H9 (cell line): Measurements from ENCODE around the gene PDCD7. TPM values are rescaled to one million over a fixed set of nuclear protein-coding genes. Genes with fewer than 3 reads are reported as not detected.
A peak's percentile ranks its signal among the peaks of the same experiment; 100 is the strongest.

Source experiments
- DNase-seq: peaks from one replicate; pipeline ENCODE4 v3.0.0-alpha.2; 2017
- H2AFZ ChIP-seq: one replicate; pipeline ENCODE4 v1.6.1; 2013; ENCODE audit warnings: mild to moderate bottlenecking, low read length, control low read depth, moderate library complexity
- H2AK5ac ChIP-seq: 2 replicates; pipeline ENCODE4 v1.6.1; 2013; ENCODE audit warnings: low read length, control low read depth, mixed read lengths; ENCODE audit not compliant: insufficient read length
- H2BK120ac ChIP-seq: one replicate; pipeline ENCODE4 v1.6.1; 2013; ENCODE audit warnings: low read depth, mild to moderate bottlenecking, low read length, control low read depth, inconsistent platforms; ENCODE audit not compliant: poor library complexity, severe bottlenecking
- H2BK12ac ChIP-seq: 2 replicates; pipeline ENCODE4 v1.6.1; 2013; ENCODE audit warnings: low read length, control low read depth, mixed read lengths, low read depth; ENCODE audit not compliant: insufficient read length
- H2BK15ac ChIP-seq: 2 replicates; pipeline ENCODE4 v1.6.1; 2013; ENCODE audit warnings: low read depth, low read length, control low read depth
- H2BK20ac ChIP-seq: one replicate; pipeline ENCODE4 v1.6.1; 2013; ENCODE audit warnings: low read depth, mild to moderate bottlenecking, low read length, control low read depth, inconsistent platforms; ENCODE audit not compliant: poor library complexity, severe bottlenecking
- H2BK5ac ChIP-seq: 2 replicates; pipeline ENCODE4 v1.6.1; 2013; ENCODE audit warnings: low read length, control low read depth, mixed read lengths; ENCODE audit not compliant: insufficient read length
- H3K14ac ChIP-seq: 2 replicates; pipeline ENCODE4 v1.6.1; 2013; ENCODE audit warnings: low read length, control low read depth; ENCODE audit not compliant: insufficient read depth
- H3K18ac ChIP-seq: 2 replicates; pipeline ENCODE4 v1.6.1; 2013; ENCODE audit warnings: low read depth, mild to moderate bottlenecking, mixed read lengths, low read length, control low read depth; ENCODE audit not compliant: insufficient read length
- H3K23ac ChIP-seq: 2 replicates; pipeline ENCODE4 v1.6.1; 2013; ENCODE audit warnings: low read length, control low read depth, mixed read lengths, low read depth; ENCODE audit not compliant: insufficient read length
- H3K23me2 ChIP-seq: 2 replicates; pipeline ENCODE4 v1.6.1; 2013; ENCODE audit warnings: low read depth, mild to moderate bottlenecking, mixed read lengths, low read length, control low read depth; ENCODE audit not compliant: insufficient read length, poor library complexity, severe bottlenecking
- H3K27ac ChIP-seq: 2 replicates; pipeline ENCODE4 v1.5.1; 2013; ENCODE audit warnings: low read length, control low read depth, mixed read lengths, low read depth; ENCODE audit not compliant: insufficient read length
- H3K27me3 ChIP-seq: 2 replicates; pipeline ENCODE4 v1.6.1; 2013; ENCODE audit warnings: low read length, control low read depth, inconsistent platforms; ENCODE audit not compliant: insufficient read depth
- H3K4ac ChIP-seq: 2 replicates; pipeline ENCODE4 v1.6.1; 2013; ENCODE audit warnings: low read depth, mild to moderate bottlenecking, control low read depth, inconsistent platforms, low read length, moderate library complexity
- H3K4me1 ChIP-seq: 2 replicates; pipeline ENCODE4 v1.6.1; 2013; ENCODE audit warnings: low read length, control low read depth, inconsistent platforms; ENCODE audit not compliant: insufficient read depth
- H3K4me2 ChIP-seq: 2 replicates; pipeline ENCODE4 v1.6.1; 2013; ENCODE audit warnings: low read length, control low read depth, mixed read lengths; ENCODE audit not compliant: insufficient read length, insufficient read depth
- H3K56ac ChIP-seq: 2 replicates; pipeline ENCODE4 v1.6.1; 2013; ENCODE audit warnings: low read depth, mild to moderate bottlenecking, mixed read lengths, low read length, control low read depth; ENCODE audit not compliant: insufficient read length
- H3K79me1 ChIP-seq: 2 replicates; pipeline ENCODE4 v1.6.1; 2013; ENCODE audit warnings: low read depth, mild to moderate bottlenecking, moderate library complexity, low read length, control low read depth, inconsistent platforms; ENCODE audit not compliant: insufficient read depth, poor library complexity, severe bottlenecking
- H3K79me2 ChIP-seq: 2 replicates; pipeline ENCODE4 v1.6.1; 2013; ENCODE audit warnings: low read length, control low read depth, inconsistent platforms; ENCODE audit not compliant: insufficient read depth
- H3K9ac ChIP-seq: 2 replicates; pipeline ENCODE4 v1.6.1; 2013; ENCODE audit warnings: low read length, control low read depth, mixed read lengths; ENCODE audit not compliant: insufficient read length; ENCODE audit errors: extremely low read depth
- H3K9me3 ChIP-seq: one replicate; pipeline ENCODE4 v1.6.1; 2013; ENCODE audit warnings: low read depth, low read length, inconsistent platforms; ENCODE audit not compliant: control insufficient read depth
- H3T11ph ChIP-seq: one replicate; pipeline ENCODE4 v1.6.1; 2013; ENCODE audit warnings: mild to moderate bottlenecking, low read length, control low read depth, inconsistent platforms
- H4K20me1 ChIP-seq: one replicate; pipeline ENCODE4 v1.6.1; 2013; ENCODE audit not compliant: control insufficient read depth, insufficient read length, insufficient read depth
- H4K5ac ChIP-seq: 2 replicates; pipeline ENCODE4 v1.6.1; 2013; ENCODE audit warnings: low read depth, mild to moderate bottlenecking, mixed read lengths, low read length, control low read depth; ENCODE audit not compliant: insufficient read length
- H4K8ac ChIP-seq: replicated peaks from 2 replicates; pipeline ENCODE4 v1.6.1; 2013; ENCODE audit warnings: low read length, control low read depth, mixed read lengths, low read depth; ENCODE audit not compliant: insufficient read length
- H4K91ac ChIP-seq: 2 replicates; pipeline ENCODE4 v1.6.1; 2013; ENCODE audit warnings: low read depth, mild to moderate bottlenecking, moderate library complexity, mixed read lengths, low read length, control low read depth; ENCODE audit not compliant: insufficient read length
- H3K27ac Mint-ChIP-seq, 3 experiments: 2 replicates in 2 of 3; 3 replicates in 1 of 3; pipeline ENCODE4 v1.8.0; 2020 to 2021; ENCODE audit warnings: mixed read lengths in 3 of 3, mild to moderate bottlenecking in 1 of 3, moderate library complexity in 1 of 3
- H3K27me3 Mint-ChIP-seq: 2 replicates; pipeline ENCODE4 v1.8.0; 2021; ENCODE audit warnings: low read depth, mild to moderate bottlenecking, moderate library complexity, mixed read lengths
- H3K36me3 Mint-ChIP-seq, 3 experiments: 2 replicates in 2 of 3; 3 replicates in 1 of 3; pipeline ENCODE4 v1.8.0; 2020 to 2021; ENCODE audit warnings: low read depth in 3 of 3, mixed read lengths in 3 of 3; ENCODE audit not compliant: insufficient read depth in 1 of 3
- H3K4me1 Mint-ChIP-seq, 2 experiments: 2 replicates each; pipeline ENCODE4 v1.8.0; 2020; ENCODE audit warnings: mixed read lengths in 2 of 2
- H3K4me3 Mint-ChIP-seq, 2 experiments: 2 replicates in 1 of 2; 3 replicates in 1 of 2; pipeline ENCODE4 v1.8.0; 2020 to 2021; ENCODE audit warnings: mild to moderate bottlenecking in 2 of 2, mixed read lengths in 2 of 2, moderate library complexity in 1 of 2
- H3K9me3 Mint-ChIP-seq, 2 experiments: 2 replicates in 1 of 2; 3 replicates in 1 of 2; pipeline ENCODE4 v1.8.0; 2020; ENCODE audit warnings: mild to moderate bottlenecking in 2 of 2, mixed read lengths in 2 of 2, moderate library complexity in 1 of 2
- CTCF ChIP-seq: fragments of 200-600 bp; sonication (generic); conservative IDR thresholded peaks from 3 replicates; pipeline ENCODE4 v1.8.0; 2021; ENCODE audit warnings: antibody characterized with exemption, mild to moderate bottlenecking
- WGBS: extraction: QIAGEN DNeasy Blood & Tissue Kit; methylation state at CpG from one replicate; pipeline ENCODE4 v1.1.7; 2013; ENCODE audit warnings: missing lambda C conversion rate, low lambda C conversion rate, mixed read lengths; ENCODE audit not compliant: insufficient read length; ENCODE audit errors: extremely low coverage; 5-methylcytosine and 5-hydroxymethylcytosine counted together
- total RNA-seq: library from RNA; stranded (reverse); gene quantifications from 2 replicates; pipeline ENCODE4 v1.2.1, GENCODE V29; 2021

Gene PDCD7
- total RNA-seq, 1 experiment from 2014 or later, result 35.2 TPM

DNA sequence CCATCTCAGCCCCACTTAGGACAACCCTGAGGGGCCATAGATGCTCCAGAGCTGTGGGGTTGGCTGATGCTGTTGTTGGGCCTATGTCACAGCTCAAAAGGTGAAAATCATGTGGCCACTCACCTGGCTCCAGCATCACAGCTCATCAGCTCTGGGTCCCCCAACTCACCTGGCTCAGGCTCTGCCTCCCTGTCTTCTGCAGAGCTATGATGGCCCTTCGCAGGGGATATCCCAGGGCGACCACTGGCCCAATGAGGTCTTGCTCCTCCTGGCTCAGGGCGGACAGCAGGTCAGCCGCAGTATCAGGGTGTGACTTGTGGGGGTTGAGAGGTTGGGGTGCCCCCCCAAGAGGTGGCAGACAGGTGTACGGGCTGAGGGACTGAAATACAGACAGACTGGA lies 34.3 kb downstream of the PDCD7 start:
- Histone ChIP-seq H3K79me1 (no peaks in the 10 kb centered on the region), H4K5ac (no peak overlapping the region), H3T11ph (no peak overlapping the region), H3K23ac (no peak overlapping the region), H2BK5ac (no peak overlapping the region), H2AFZ (no peak overlapping the region), H2BK20ac (no peak overlapping the region), H3K23me2 (peaks cover 3% of the 10 kb centered on the region), H2BK15ac (no peak overlapping the region), H2BK12ac (no peak overlapping the region), H3K14ac (no peak overlapping the region), H2BK120ac (no peak overlapping the region), H3K18ac (no peak overlapping the region), H3K27ac (no peak overlapping the region), H4K20me1 (no peaks in the 10 kb centered on the region), H2AK5ac (no peak overlapping the region), H3K79me2 (no peaks in the 10 kb centered on the region), H3K4me1 (no peaks in the 10 kb centered on the region), H3K27me3 (no peaks in the 10 kb centered on the region), H3K9me3 (no peaks in the 10 kb centered on the region), H3K4ac (no peak overlapping the region), H3K9ac (no peak overlapping the region), H4K8ac (no peak overlapping the region), H3K56ac (no peak overlapping the region), H3K4me2 (no peak overlapping the region), H4K91ac (no peak overlapping the region)
- no peaks in the 10 kb centered on the region for H3K9me3 Mint-ChIP-seq
- WGBS, result no CpG with 5 or more reads among the region's 5 CpGs
- DNase-seq, result no peak
- no peak overlapping the region for H3K4me3 Mint-ChIP-seq
- peaks cover 4% of the 10 kb centered on the region in 2 experiments; a peak in 3 of 4 replicates for H3K4me1 Mint-ChIP-seq
- TF ChIP-seq CTCF, result no peak
- H3K36me3 Mint-ChIP-seq, result peaks cover 0 to 18% (median 8%) of the 10 kb centered on the region in 3 experiments; a peak in 6 of 7 replicates
- peak overlapping the region in 1 of 3 experiments; percentile 56; a peak in 1 of 7 replicates for H3K27ac Mint-ChIP-seq
- H3K27me3 Mint-ChIP-seq, result no peaks in the 10 kb centered on the region
